ENCODE measurements around the gene PDCD10. TPM values are rescaled to one million over a fixed set of nuclear protein-coding genes. Genes with fewer than 3 reads are reported as not detected.

Gene PDCD10
- total and polyA plus RNA-seq, 2 donors (not counting 1 experiment from before 2014, with no cell fraction given), result 25.7 to 58.0 TPM

GRCh38 chr3:167780214-167780883, 45.7 kb upstream of the PDCD10 start:
- H3K79me2 ChIP-seq (ENCODE audit: control insufficient read depth, insufficient read depth, low read length), result peaks cover 7% of the 10 kb centered on the region
- CTCF ChIA-PET, result no interaction called here
- no peaks in the 10 kb centered on the region for H4K20me1 ChIP-seq (ENCODE audit: control insufficient read depth, insufficient read depth, low read length, poor library complexity, severe bottlenecking)
- H3K4me3 ChIP-seq (ENCODE audit: control extremely low read depth in 1 of 5, extremely low read depth in 1 of 5, insufficient read depth in 1 of 5, low read depth in 2 of 5, low read length in 4 of 5), result no peak overlapping the region
- no peak overlapping the region for H2AFZ ChIP-seq (ENCODE audit: insufficient read depth, low read depth, low read length, poor library complexity, severe bottlenecking)
- H3K36me3 ChIP-seq (replicated peaks in 1 of 2; ENCODE audit: control extremely low read depth in 1 of 2, control insufficient read depth in 1 of 2, extremely low read depth in 1 of 2, insufficient read depth in 2 of 2, low read length in 1 of 2), result no peaks in the 10 kb centered on the region
- DNase-seq, result no peak
- peaks cover 0 to 6% (median 4%) of the 10 kb centered on the region in 3 donors for H3K9me3 ChIP-seq (ENCODE audit: control extremely low read depth in 1 of 3, control insufficient read depth in 2 of 3, insufficient read depth in 1 of 3, low read length in 2 of 3)
- WGBS (ENCODE audit: insufficient coverage), result no CpG with 5 or more reads among the region's 2 CpGs
- peaks cover 0 to 3% of the 10 kb centered on the region in 2 donors for H3K4me1 ChIP-seq (ENCODE audit: control insufficient read depth in 2 of 2, insufficient read depth in 2 of 2, low read length in 2 of 2)
- no peaks in the 10 kb centered on the region for H3K27me3 ChIP-seq (replicated peaks in 1 of 4; ENCODE audit: control extremely low read depth in 1 of 4, control insufficient read depth in 3 of 4, insufficient read depth in 4 of 4, low read length in 3 of 4)
- no peaks in the 10 kb centered on the region for H3K27me3 Mint-ChIP-seq
- H3K4me2 ChIP-seq (replicated peaks; ENCODE audit: low read depth, low read length, poor library complexity, severe bottlenecking), result no peak overlapping the region
- ATAC-seq (ENCODE audit: low read depth), result no peak
- H3K27ac ChIP-seq (ENCODE audit: low read length in 2 of 2), result no peak overlapping the region
- no peak overlapping the region for H3K4me3 Mint-ChIP-seq
- intact Hi-C loops (cut with micrococcal nuclease), result no loop called here
- no peak overlapping the region for H3K9ac ChIP-seq (ENCODE audit: low read length)
- TF ChIP-seq EZH2 (IDR thresholded peaks at IDR 0.05; ENCODE audit: borderline replicate concordance, insufficient read depth, low read depth, low read length, poor library complexity, severe bottlenecking) (no peak), CTCF (IDR thresholded peaks at IDR 0.05) (no peak)
- H3K9me3 Mint-ChIP-seq (ENCODE audit: insufficient read depth), result peaks cover 2% of the 10 kb centered on the region
- POLR2A ChIA-PET, result no interaction called here
- peaks cover 3% of the 10 kb centered on the region for H3K4me1 Mint-ChIP-seq
- H3K27ac Mint-ChIP-seq, result no peak overlapping the region

GRCh38 chr3:167777356-167777755, 42.7 kb upstream of the PDCD10 start:
- no peak overlapping the region for H3K27ac Mint-ChIP-seq
- no peak for DNase-seq
- Histone ChIP-seq H3K27me3 (replicated peaks in 1 of 4; ENCODE audit: control extremely low read depth in 1 of 4, control insufficient read depth in 3 of 4, insufficient read depth in 4 of 4, low read length in 3 of 4) (no peaks in the 10 kb centered on the region), H3K4me3 (ENCODE audit: control extremely low read depth in 1 of 5, extremely low read depth in 1 of 5, insufficient read depth in 1 of 5, low read depth in 2 of 5, low read length in 4 of 5) (no peak overlapping the region), H3K9ac (ENCODE audit: low read length) (no peak overlapping the region), H3K27ac (ENCODE audit: low read length in 2 of 2) (no peak overlapping the region), H4K20me1 (ENCODE audit: control insufficient read depth, insufficient read depth, low read length, poor library complexity, severe bottlenecking) (no peaks in the 10 kb centered on the region), H3K36me3 (replicated peaks in 1 of 2; ENCODE audit: control extremely low read depth in 1 of 2, control insufficient read depth in 1 of 2, extremely low read depth in 1 of 2, insufficient read depth in 2 of 2, low read length in 1 of 2) (no peaks in the 10 kb centered on the region), H3K9me3 (ENCODE audit: control extremely low read depth in 1 of 3, control insufficient read depth in 2 of 3, insufficient read depth in 1 of 3, low read length in 2 of 3) (peaks cover 0 to 6% (median 4%) of the 10 kb centered on the region in 3 donors), H3K79me2 (ENCODE audit: control insufficient read depth, insufficient read depth, low read length) (peaks cover 11% of the 10 kb centered on the region), H2AFZ (ENCODE audit: insufficient read depth, low read depth, low read length, poor library complexity, severe bottlenecking) (no peak overlapping the region), H3K4me1 (ENCODE audit: control insufficient read depth in 2 of 2, insufficient read depth in 2 of 2, low read length in 2 of 2) (peaks cover 11 to 24% of the 10 kb centered on the region in 2 donors), H3K4me2 (replicated peaks; ENCODE audit: low read depth, low read length, poor library complexity, severe bottlenecking) (no peak overlapping the region)
- no peak overlapping the region for H3K4me3 Mint-ChIP-seq
- intact Hi-C loops (cut with micrococcal nuclease), result no loop called here
- H3K4me1 Mint-ChIP-seq, result peaks cover 23% of the 10 kb centered on the region
- ChIA-PET POLR2A (no interaction called here), CTCF (no interaction called here)
- 100% methylated on average over 1 of the region's 1 CpG for WGBS (ENCODE audit: insufficient coverage)
- ATAC-seq (ENCODE audit: low read depth), result no peak
- H3K27me3 Mint-ChIP-seq, result no peaks in the 10 kb centered on the region
- TF ChIP-seq EZH2 (IDR thresholded peaks at IDR 0.05; ENCODE audit: borderline replicate concordance, insufficient read depth, low read depth, low read length, poor library complexity, severe bottlenecking) (no peak), CTCF (IDR thresholded peaks at IDR 0.05) (no peak)
- peaks cover 2% of the 10 kb centered on the region for H3K9me3 Mint-ChIP-seq (ENCODE audit: insufficient read depth)
